ENCODE measurements around the gene ZBTB5. TPM values are rescaled to one million over a fixed set of nuclear protein-coding genes. Genes with fewer than 3 reads are reported as not detected.

The ZBTB5 gene
- total and polyA plus RNA-seq, 2 experiments from 2014 or later = 1.8 to 8.3 TPM

DNA sequence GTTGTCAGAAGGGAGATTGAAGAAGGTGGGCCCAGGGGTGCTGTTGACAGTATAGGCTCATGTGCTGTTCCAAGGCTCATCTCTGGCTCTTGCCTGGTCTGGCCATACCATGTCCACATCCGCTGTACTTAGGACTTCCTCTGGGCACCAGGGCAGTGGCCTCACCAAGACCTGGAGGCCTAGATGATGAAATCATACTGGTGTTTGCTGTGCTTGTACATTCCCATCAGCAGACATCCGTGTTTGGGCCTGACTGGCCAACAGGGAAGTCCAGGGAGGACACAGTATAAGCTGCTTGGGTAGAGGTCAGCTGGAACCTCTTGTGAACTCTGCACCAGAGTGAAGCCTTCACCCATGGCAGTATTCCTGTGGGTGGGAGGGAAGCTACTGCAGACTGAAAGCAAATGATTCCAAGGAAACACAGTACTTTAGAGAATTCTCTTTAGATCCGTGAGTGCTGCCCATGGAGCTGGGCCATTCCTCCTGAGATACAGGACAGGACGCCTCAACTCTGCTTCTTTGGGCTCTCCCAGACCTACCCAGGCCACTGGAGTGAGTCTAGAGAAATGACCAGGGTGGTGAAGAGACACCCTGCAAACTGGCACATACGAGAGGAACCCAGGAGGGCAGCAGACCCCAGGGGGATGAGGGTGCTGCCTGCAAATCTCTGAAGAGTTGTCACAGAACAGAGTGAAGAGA, 43.0 kb upstream of the ZBTB5 start:
- H3K36me3 ChIP-seq (ENCODE audit: low read depth) = no peaks in the 10 kb centered on the region; the same call in 1 of the 2 replicates
- no peaks in the 10 kb centered on the region for H3K79me2 ChIP-seq (ENCODE audit: insufficient read depth)
- H3F3A ChIP-seq (ENCODE audit: insufficient read depth) = no peaks in the 10 kb centered on the region
- H3K4me2 ChIP-seq (ENCODE audit: unreplicated experiment) = no peak overlapping the region
- no peaks in the 10 kb centered on the region for H3K9me2 ChIP-seq (ENCODE audit: insufficient read depth)
- DNase-seq = no peak
- no peaks in the 10 kb centered on the region for H3K4me1 ChIP-seq (ENCODE audit: insufficient read depth)
- H2AFZ ChIP-seq = no peak overlapping the region
- in situ Hi-C loops (cut with MboI) = no loop called here
- no peaks in the 10 kb centered on the region for H4K20me1 ChIP-seq (ENCODE audit: insufficient read depth)
- TF ChIP-seq EZH2phosphoT487 (IDR thresholded peaks at IDR 0.05; ENCODE audit: insufficient read depth, low read depth) (no peak), EZH2 (IDR thresholded peaks at IDR 0.05; ENCODE audit: insufficient read depth, poor library complexity, severe bottlenecking) (no peak)
- WGBS, 2 experiments (ENCODE audit: low coverage in 1 of 2, low lambda C conversion rate in 2 of 2, missing lambda C conversion rate in 2 of 2) = 77 to 81% methylated on average over 5 of the region's 5 CpGs
- H3K9me3 ChIP-seq (ENCODE audit: low read depth) = no peaks in the 10 kb centered on the region
- no peak overlapping the region for H3K4me3 ChIP-seq
- no peak overlapping the region for H3K27ac ChIP-seq
- H3K9ac ChIP-seq = no peak overlapping the region
- H3K27me3 ChIP-seq (replicated peaks; ENCODE audit: insufficient read depth) = no peaks in the 10 kb centered on the region

DNA sequence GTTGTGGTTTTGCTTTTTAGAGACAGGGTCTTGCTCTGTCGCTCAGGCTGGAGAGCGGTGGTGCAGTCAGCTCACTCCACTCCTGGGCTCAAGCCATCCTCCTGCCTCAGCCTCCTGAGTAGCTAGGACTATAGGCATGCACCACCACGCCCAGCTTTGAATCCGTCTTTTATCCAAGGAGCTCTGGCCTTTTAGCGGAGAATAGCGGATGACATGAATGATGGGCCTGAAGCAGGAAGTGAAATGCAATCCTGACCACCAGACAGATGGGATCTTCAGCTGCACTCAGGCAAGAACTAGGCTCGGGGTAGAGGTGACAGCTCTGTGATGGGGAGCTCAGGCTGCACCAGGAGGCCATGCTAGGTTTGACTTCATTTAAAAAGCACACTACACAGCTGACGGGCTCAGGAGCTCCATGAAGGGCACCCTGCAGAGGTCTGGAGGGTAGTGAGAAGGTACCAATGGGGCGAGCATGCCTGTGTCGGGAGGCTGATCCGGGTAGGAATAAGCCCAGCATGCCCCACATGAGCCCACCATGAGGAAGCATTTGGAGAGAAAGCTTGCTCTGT, 42.4 kb upstream of the ZBTB5 start:
- no peaks in the 10 kb centered on the region for H4K20me1 ChIP-seq (ENCODE audit: insufficient read depth)
- H3K9ac ChIP-seq = no peak overlapping the region
- H3K4me3 ChIP-seq = no peak overlapping the region
- H3F3A ChIP-seq (ENCODE audit: insufficient read depth) = no peaks in the 10 kb centered on the region
- no peak overlapping the region for H3K27ac ChIP-seq
- H3K9me2 ChIP-seq (ENCODE audit: insufficient read depth) = no peaks in the 10 kb centered on the region
- in situ Hi-C loops (cut with MboI) = no loop called here
- 97% methylated on average over 11 of the region's 11 CpGs for WGBS, 2 experiments (ENCODE audit: low coverage in 1 of 2, low lambda C conversion rate in 2 of 2, missing lambda C conversion rate in 2 of 2)
- no peaks in the 10 kb centered on the region for H3K79me2 ChIP-seq (ENCODE audit: insufficient read depth)
- no peak for DNase-seq
- H3K9me3 ChIP-seq (ENCODE audit: low read depth) = no peaks in the 10 kb centered on the region
- H2AFZ ChIP-seq = no peak overlapping the region
- no peak overlapping the region for H3K4me2 ChIP-seq (ENCODE audit: unreplicated experiment)
- no peaks in the 10 kb centered on the region for H3K27me3 ChIP-seq (replicated peaks; ENCODE audit: insufficient read depth)
- TF ChIP-seq EZH2phosphoT487 (IDR thresholded peaks at IDR 0.05; ENCODE audit: insufficient read depth, low read depth) (no peak), EZH2 (IDR thresholded peaks at IDR 0.05; ENCODE audit: insufficient read depth, poor library complexity, severe bottlenecking) (no peak)
- no peaks in the 10 kb centered on the region; the same call in 1 of the 2 replicates for H3K36me3 ChIP-seq (ENCODE audit: low read depth)
- no peaks in the 10 kb centered on the region for H3K4me1 ChIP-seq (ENCODE audit: insufficient read depth)

DNA sequence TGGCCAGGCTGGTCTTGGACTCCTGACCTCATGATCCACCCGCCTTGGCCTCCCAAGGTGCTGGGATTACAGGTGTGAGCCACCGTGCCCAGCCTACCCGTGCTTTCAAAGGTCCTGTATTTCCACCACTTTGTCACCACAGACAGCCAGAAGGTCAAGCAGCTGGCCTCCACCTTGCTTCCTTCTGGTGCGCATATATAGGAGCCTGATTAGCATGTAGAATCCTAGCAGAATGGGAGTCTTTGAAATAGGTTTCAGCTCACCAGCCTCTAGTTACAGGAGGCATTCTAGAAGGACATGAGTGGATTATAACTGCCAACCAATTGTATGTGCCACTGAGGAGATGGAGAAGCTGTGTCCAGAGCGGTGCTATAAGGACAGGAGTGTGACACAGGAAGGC, 39.4 kb upstream of the ZBTB5 start:
- Histone ChIP-seq H3K4me1 (ENCODE audit: insufficient read depth) (no peaks in the 10 kb centered on the region), H4K20me1 (ENCODE audit: insufficient read depth) (no peaks in the 10 kb centered on the region), H3K79me2 (ENCODE audit: insufficient read depth) (no peaks in the 10 kb centered on the region), H3K4me3 (no peak overlapping the region), H3K27me3 (replicated peaks; ENCODE audit: insufficient read depth) (no peaks in the 10 kb centered on the region), H3K27ac (no peak overlapping the region), H3K9ac (no peak overlapping the region), H3K9me3 (ENCODE audit: low read depth) (no peaks in the 10 kb centered on the region), H2AFZ (no peak overlapping the region), H3K4me2 (ENCODE audit: unreplicated experiment) (no peak overlapping the region), H3F3A (ENCODE audit: insufficient read depth) (no peaks in the 10 kb centered on the region), H3K36me3 (ENCODE audit: low read depth) (peaks cover 12% of the 10 kb centered on the region; the same call in 1 of the 2 replicates), H3K9me2 (ENCODE audit: insufficient read depth) (no peaks in the 10 kb centered on the region)
- in situ Hi-C loops (cut with MboI) = no loop called here
- 82 to 88% methylated on average over 5 of the region's 5 CpGs for WGBS, 2 experiments (ENCODE audit: low coverage in 1 of 2, low lambda C conversion rate in 2 of 2, missing lambda C conversion rate in 2 of 2)
- no peak for TF ChIP-seq EZH2phosphoT487 (IDR thresholded peaks at IDR 0.05; ENCODE audit: insufficient read depth, low read depth)
- TF ChIP-seq EZH2 (IDR thresholded peaks at IDR 0.05; ENCODE audit: insufficient read depth, poor library complexity, severe bottlenecking) = no peak
- no peak for DNase-seq

DNA sequence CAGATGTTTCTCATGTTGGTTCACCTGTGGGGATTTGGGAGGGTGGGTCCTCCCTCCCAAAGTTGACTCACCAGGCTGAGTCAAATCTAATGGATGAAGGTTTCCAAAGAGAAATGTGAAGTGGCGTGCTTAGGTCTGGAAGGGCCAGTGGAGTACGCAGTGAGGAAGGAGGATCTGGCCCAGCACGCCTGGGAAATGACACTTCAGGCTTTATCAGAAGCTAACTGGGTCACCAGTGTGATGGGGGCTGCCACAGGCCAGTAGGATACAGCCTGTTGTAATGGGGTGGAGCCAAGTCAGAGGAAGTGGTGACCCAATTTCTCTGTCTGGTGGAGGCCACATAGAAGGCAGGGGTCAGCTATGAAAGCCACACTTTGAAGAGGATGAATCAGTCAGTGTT, 38.5 kb upstream of the ZBTB5 start:
- peak; percentile 17 for DNase-seq
- Histone ChIP-seq H3K36me3 (ENCODE audit: low read depth) (peaks cover 13% of the 10 kb centered on the region; the same call in 1 of the 2 replicates), H3K27ac (no peak overlapping the region), H3K4me1 (ENCODE audit: insufficient read depth) (no peaks in the 10 kb centered on the region), H3F3A (ENCODE audit: insufficient read depth) (no peaks in the 10 kb centered on the region), H3K9me3 (ENCODE audit: low read depth) (no peaks in the 10 kb centered on the region), H3K4me2 (ENCODE audit: unreplicated experiment) (no peak overlapping the region), H2AFZ (no peak overlapping the region), H3K4me3 (no peak overlapping the region), H3K79me2 (ENCODE audit: insufficient read depth) (no peaks in the 10 kb centered on the region), H3K9me2 (ENCODE audit: insufficient read depth) (no peaks in the 10 kb centered on the region), H3K9ac (no peak overlapping the region), H4K20me1 (ENCODE audit: insufficient read depth) (no peaks in the 10 kb centered on the region), H3K27me3 (replicated peaks; ENCODE audit: insufficient read depth) (no peaks in the 10 kb centered on the region)
- in situ Hi-C loops (cut with MboI) = no loop called here
- WGBS, 2 experiments (ENCODE audit: low coverage in 1 of 2, low lambda C conversion rate in 2 of 2, missing lambda C conversion rate in 2 of 2) = 98 to 99% methylated on average over 3 of the region's 3 CpGs
- TF ChIP-seq EZH2 (IDR thresholded peaks at IDR 0.05; ENCODE audit: insufficient read depth, poor library complexity, severe bottlenecking) (no peak), EZH2phosphoT487 (IDR thresholded peaks at IDR 0.05; ENCODE audit: insufficient read depth, low read depth) (no peak)

Measured in GM23248 (cell line).